GM21825 (cell line): ENCODE data around the gene UFSP2.
A peak's percentile ranks its signal among the peaks of the same experiment; 100 is the strongest.

Experiments
- ATAC-seq: cut with Tn5 transposase; IDR thresholded peaks from one replicate; pipeline ENCODE4 v1.9.1; 2021; ENCODE audit warnings: mild to moderate bottlenecking, moderate library complexity; ENCODE audit not compliant: unreplicated experiment

UFSP2 gene

DNA sequence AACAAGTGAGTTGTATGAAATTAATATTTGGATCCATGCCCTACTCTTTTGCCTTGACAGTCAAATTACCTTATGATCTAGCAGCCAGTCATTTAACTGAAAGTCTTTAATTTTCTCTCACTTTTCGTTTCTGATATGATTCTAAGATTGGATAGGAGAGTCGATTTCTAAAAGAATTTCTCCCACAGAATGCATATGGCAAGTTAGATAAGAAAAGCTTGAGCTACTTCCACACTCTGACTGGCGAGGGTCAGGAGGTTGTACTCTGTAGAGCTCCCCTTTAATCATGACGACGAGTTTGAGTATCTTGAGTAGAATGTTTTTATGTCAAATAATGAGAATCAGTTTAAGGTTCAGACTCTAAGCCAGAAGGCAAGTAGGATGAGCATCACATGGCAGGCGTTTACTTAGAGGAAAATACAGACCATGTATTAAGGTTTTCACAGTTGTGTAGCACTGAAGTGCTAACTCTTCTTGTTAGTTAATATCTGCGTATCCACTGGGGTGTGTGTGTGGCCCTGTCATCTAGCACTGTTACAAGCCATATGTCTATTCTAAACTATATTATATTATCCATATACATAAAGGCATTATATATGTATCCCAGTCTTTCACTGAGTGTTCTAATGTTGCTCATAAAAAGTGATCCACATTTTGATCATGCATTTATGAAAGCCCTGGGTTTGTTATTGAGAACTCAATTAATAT, 67.9 kb downstream of the UFSP2 start:
- no peak for ATAC-seq

DNA sequence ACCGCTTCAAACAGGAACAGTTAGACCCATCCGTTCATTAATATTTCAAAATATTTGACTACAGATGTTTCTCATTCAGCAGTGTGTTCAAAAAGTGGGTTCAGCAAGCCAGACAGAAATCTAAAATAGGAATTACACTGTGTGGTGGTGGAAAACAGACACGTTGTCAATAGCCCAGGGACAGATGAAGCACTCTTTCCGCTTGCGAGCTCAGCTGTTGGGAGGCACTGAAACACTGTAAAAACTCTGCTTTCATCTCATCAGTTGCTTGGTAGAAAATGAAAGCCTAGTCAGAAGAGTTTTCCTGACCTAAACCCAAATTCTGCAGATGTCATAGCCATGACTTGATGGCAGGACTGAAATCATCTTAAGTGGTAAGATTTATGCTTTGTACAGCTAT, 68.6 kb downstream of the UFSP2 start:
- no peak for ATAC-seq

DNA sequence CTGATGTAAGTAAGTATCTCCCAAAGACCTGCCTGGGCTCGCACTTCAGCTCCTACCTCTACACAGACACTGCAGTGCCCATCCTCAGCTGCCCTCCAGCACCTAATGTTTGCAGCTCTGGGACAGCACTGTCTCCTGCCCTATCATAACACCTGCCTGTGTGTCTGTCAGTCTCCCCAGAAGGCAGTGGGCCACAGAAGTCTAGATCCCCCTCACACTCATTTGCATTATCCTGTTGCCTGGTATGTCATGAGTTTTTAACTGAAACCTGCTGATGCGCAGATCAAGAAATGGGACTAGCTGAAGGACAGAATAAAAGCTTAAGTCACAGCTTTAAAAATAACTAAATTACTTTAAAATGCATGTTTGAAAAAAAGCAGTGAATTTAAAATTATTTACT, 73.0 kb downstream of the UFSP2 start:
- peak; percentile 60 for ATAC-seq

DNA sequence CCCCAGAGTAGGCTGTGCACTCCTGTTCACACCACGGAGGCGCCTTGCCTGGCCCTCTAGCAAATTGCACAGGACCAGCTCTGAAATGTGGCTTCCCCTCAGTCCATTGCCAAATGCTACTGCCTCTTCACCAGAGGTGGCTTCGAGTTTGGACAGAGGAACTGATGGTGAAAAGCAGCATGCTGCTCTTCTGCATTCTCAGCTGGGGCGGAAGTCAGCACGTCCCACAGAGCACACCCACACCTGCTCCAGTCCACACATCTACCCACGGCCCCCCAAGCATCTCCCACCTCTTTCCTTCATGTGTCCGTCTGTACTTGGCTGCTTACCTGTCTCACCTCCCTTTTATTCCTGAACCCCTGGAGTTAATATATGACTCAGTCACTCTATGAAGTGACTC, 73.6 kb downstream of the UFSP2 start:
- no peak for ATAC-seq

DNA sequence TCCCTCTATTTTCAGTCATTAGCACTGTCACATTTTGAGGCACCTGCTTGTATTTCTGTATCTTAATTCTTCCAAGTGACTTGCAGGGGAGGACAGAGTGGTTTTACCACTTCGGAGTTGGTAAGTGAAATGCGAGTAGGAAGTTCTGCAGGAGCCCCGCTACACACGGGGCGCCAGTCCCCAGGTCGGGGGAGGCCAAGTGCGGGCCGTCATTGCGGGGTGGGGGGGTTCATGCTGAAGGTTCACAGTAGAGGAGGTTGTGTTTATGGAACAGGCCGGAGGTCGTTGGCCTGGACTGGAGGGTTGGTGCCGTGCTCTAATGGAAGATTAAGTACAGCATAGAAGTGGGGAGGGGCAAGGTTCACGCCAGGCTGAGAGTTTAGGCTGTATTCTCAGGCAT, 74.1 kb downstream of the UFSP2 start:
- ATAC-seq: no peak
